Measurements from ENCODE around the gene SVOPL.

Gene SVOPL

GRCh38 chr7:138658889-138659288, 42.3 kb downstream of the SVOPL start:
- no peak for DNase-seq

- no peak for DNase-seq
These were observed 43.2 kb downstream of the SVOPL start for GRCh38 chr7:138657854-138658386.

- no peak for DNase-seq
These were observed 44.2 kb downstream of the SVOPL start for GRCh38 chr7:138656952-138657351.

GRCh38 chr7:138654616-138655015, 46.5 kb downstream of the SVOPL start:
- DNase-seq: no peak

- DNase-seq: no peak
These were observed 51.7 kb downstream of the SVOPL start for GRCh38 chr7:138649506-138649905.

GRCh38 chr7:138645284-138645683, 55.9 kb downstream of the SVOPL start:
- DNase-seq: no peak

GRCh38 chr7:138632826-138633602, 68.1 kb downstream of the SVOPL start:
- no peak for DNase-seq

- DNase-seq: no peak
These were observed 68.8 kb downstream of the SVOPL start for GRCh38 chr7:138632384-138632783.

GRCh38 chr7:138630059-138630610, 71.0 kb downstream of the SVOPL start:
- DNase-seq: no peak

- DNase-seq: no peak
These were observed 73.8 kb downstream of the SVOPL start for GRCh38 chr7:138627361-138627760.

GRCh38 chr7:138626846-138627245, 74.3 kb downstream of the SVOPL start:
- peak; percentile 3 for DNase-seq

GRCh38 chr7:138625849-138626230, 75.3 kb downstream of the SVOPL start:
- peak; percentile 76 for DNase-seq

GRCh38 chr7:138625084-138625848, 75.9 kb downstream of the SVOPL start:
- DNase-seq: peak; percentile 7

- no peak for DNase-seq
These were observed 78.3 kb downstream of the SVOPL start for GRCh38 chr7:138622841-138623240.

GRCh38 chr7:138618933-138619332, 82.2 kb downstream of the SVOPL start:
- no peak for DNase-seq

GRCh38 chr7:138618506-138618905, 82.7 kb downstream of the SVOPL start:
- DNase-seq: no peak

- DNase-seq: no peak
These were observed 85.1 kb downstream of the SVOPL start for GRCh38 chr7:138616085-138616484.

GRCh38 chr7:138613630-138614029, 87.5 kb downstream of the SVOPL start:
- no peak for DNase-seq

GRCh38 chr7:138610671-138611170, 90.4 kb downstream of the SVOPL start:
- DNase-seq: no peak

GRCh38 chr7:138608275-138608674, 92.9 kb downstream of the SVOPL start:
- DNase-seq: no peak

GRCh38 chr7:138607216-138608126, 93.7 kb downstream of the SVOPL start:
- no peak for DNase-seq

- no peak for DNase-seq
These were observed 94.9 kb downstream of the SVOPL start for GRCh38 chr7:138606236-138606635.
